Measurements from ENCODE around the gene LSM2.

LSM2 gene

GRCh38 chr6:31776989-31777666, 29.6 kb downstream of the LSM2 start, which contains the start of gene VWA7:
VWA7 (minus strand) TSS chr6:31777328; CDS start chr6:31776779, 549 bp downstream.
- no peak for DNase-seq (ENCODE audit: low read depth in 2 of 2)

GRCh38 chr6:31776485-31776988, 30.2 kb downstream of the LSM2 start:
- no peak for DNase-seq (ENCODE audit: low read depth in 2 of 2)

DNA sequence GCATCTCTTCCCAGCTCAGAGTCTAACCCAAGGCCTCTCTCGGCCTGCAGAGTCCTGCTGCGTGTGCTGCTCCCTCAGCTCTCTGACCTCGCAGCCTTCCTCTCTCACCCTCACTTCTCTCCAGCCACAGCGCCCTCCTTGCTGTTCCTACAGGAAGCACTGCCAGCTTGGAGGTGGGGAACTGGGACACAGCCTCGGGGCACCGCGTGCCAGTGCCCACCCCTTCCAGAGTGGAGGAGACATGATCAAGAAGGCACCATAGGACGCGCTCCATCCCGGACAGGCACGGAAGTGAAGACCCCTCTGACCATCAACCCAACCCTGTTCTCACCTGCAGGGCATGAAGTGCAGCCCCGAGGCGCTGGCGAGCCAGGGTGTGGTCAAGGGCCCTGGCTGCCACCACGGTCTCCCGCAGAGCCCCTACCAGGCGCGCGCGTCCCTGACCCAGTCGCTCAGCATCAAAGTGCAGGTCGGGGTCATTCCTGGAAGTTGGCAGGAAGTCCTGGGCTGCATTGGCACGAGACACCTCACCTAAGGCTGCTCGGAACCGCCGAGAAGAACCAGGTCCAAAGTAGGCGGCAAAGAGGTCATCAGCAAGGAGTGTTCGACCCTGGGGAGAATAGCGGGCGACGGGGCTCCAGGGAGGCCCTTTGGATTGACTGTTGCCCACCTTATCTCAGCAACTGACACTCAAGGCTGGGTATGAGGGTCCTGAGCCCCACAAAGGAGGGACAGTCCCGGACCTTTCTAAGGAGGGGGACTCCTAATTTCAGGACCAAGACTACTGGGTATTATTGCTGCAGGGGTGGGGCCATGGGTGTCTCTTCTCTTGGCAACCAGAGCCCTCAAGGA, 30.9 kb downstream of the LSM2 start:
- DNase-seq (ENCODE audit: low read depth in 2 of 2): no peak

DNA sequence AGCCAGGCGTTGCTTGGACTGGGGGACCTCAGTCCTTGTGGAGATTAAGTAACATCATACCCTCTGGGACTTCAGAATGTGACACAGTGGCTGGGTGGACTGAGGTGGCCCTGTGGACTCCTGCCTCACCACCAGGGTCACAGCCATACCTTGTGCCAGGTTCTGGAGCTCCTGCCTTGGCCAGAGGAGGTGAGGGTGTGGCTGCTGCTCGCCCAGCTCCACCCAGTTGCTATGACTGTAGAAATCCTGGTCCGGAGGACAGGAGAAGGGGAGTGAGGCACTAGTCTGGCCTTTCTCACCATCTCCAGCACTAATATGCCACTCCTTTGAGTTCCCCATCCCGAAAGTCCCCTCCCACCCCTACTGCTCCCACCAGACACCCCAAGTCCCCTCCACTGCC, 31.6 kb downstream of the LSM2 start:
- no peak for DNase-seq (ENCODE audit: low read depth in 2 of 2)

DNA sequence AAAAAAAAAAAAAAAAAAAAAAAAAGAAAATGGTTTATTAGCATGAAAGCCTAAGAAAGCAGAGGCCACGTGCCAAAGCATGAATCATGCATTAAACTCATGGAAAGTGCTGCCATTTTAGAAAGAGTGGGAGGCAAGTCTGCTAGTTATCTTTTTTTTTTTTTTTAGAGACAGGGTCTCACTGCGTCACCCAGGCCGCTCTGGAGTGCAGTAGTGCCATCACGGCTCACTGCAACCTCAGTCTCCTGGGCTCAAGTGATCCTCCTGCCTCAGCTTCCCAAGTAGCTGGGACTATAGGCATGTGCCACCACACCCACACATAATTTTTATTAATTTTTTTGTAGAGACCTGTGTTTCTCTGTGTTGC, 34.8 kb downstream of the LSM2 start:
- no peak for DNase-seq (ENCODE audit: low read depth in 2 of 2)

GRCh38 chr6:31770860-31771259, 35.9 kb downstream of the LSM2 start:
- DNase-seq (ENCODE audit: low read depth in 2 of 2): no peak

GRCh38 chr6:31769684-31770371, 36.9 kb downstream of the LSM2 start:
- DNase-seq (ENCODE audit: low read depth in 2 of 2): no peak

DNA sequence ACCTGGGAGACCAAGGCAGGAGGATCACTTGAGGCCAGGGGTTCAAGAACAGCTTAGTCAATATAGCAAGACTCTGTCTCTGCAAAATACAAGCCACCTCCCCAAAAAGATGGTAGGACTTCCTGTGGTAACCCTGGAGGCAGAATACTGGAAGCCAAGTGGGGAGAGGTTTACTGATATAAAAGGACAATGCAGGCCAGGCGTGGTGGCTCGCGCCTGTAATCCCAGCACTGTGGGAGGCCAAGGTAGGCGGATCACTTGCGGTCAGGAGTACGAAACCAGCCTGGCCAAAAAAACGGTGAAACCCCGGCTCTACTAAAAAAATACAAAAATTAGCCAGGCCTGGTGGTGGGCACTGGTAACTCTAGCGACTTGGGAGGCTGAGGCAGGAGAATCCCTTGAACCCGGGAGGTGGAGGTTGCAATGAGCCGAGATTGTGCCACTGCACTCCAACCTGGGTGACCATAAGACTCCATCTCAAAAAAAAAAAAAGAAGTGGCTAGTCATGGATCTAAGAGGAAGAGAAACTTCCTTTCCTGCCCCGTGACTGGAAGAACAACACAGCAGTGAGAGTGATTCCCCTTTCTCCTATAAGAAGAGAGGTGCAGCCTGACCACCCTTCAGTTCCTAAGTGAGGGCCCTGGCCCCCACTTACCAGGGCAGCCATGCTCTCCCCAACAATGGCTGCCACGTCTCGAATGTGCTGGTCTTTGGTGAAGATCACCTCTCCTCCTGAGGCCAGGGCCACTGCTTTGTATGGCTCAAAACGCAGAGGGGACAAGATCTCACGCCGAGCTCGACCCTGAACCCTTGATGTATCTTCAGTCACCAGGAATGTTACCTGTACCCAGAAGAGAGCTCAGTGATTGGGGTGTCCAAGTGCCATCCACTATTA, 38.2 kb downstream of the LSM2 start:
- no peak for DNase-seq (ENCODE audit: low read depth in 2 of 2)

DNA sequence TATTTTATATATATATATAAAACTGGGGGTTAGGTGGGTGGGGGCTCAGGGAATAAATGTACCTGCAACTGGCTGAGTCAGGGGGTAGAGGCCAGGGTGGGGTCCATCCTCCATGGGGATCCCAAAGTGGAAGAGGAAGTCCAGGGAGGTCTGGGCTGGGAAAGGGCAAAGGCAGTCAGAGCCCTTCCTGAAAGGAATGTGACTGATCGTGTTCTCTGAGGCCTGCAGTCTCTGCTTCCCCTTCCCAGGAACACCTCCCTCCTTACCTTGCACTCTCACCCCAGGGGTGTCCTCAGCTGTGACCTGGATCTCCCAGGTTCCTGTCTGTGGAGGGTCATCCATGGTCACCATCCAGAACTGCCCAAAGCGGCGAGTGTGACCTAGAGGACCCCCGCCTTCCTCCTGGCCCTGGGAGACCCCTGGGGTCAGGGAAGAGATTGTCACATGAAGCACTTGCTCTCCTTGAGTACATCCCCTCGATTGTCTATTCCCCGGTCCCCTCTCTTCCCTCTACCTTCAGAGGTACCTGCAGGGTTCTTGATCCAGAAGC, 39.6 kb downstream of the LSM2 start:
- DNase-seq (ENCODE audit: low read depth in 2 of 2): no peak

DNA sequence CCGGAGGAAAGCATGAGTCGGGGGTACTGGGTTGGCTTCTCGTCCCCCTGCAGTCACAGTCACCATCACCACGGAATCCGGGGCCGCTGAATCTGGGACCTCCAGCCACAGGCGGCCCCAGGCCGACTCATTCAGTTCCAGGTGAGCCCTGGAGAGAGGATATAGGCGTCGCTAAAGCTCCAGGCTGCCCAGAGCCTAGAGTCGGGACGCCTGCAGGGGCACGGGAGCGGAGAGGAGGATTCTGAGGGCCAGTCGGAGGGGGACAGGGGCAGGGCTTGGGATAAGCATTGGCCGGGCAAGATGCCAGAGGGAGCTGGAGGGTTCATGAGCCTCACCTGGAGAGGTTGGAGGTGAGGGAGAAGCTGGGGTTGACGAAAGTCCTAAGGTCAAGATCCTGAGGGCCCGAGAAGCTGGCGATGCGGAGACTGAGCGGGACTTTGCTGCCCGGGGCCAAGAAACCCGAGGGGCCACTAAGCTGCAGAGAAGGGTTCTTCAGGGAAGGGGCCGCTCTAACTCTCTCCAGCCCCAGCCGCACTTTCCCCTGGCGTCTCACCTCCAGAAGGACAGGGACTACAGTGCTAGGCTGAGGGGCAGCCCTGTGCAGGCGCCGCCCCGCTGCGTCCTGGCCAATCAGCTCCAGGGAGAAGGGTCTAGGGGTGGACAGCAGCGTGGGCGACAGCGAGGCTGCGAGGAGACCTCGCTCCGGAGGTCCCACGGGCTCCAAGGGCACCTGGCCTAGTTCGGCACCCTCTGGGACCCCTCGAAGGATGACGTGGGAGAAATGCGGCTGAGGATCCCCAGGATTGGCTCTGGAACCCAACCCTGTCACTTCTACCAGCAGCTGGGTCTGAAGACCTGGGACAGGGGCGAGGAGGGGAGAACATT, 40.6 kb downstream of the LSM2 start:
- no peak for DNase-seq (ENCODE audit: low read depth in 2 of 2)

DNA sequence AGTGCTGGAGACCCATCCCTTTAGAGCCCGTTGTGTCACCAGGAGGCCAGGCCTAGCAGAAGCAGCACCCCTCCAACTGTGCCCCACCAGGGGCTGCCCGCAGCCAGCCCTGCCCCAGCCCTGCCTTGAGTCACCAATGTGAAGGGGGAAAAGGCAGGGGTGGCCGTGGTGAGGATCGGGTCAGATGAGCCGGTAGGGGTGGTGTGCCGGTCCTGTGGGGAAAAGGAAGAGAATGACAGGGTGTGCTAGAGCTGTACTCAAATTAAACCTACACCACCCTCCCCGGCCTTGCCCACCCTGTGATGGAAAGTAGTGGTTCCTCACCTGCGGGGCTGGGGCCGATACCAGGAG, 41.2 kb downstream of the LSM2 start:
- DNase-seq (ENCODE audit: low read depth in 2 of 2): no peak

- no peak for DNase-seq (ENCODE audit: low read depth in 2 of 2)
Observed at GRCh38 chr6:31764198-31764597, 42.6 kb downstream of the LSM2 start.

GRCh38 chr6:31763619-31763940, 43.2 kb downstream of the LSM2 start:
- peak in 1 of 2 experiments; percentile 17 for DNase-seq (ENCODE audit: low read depth in 2 of 2)

DNA sequence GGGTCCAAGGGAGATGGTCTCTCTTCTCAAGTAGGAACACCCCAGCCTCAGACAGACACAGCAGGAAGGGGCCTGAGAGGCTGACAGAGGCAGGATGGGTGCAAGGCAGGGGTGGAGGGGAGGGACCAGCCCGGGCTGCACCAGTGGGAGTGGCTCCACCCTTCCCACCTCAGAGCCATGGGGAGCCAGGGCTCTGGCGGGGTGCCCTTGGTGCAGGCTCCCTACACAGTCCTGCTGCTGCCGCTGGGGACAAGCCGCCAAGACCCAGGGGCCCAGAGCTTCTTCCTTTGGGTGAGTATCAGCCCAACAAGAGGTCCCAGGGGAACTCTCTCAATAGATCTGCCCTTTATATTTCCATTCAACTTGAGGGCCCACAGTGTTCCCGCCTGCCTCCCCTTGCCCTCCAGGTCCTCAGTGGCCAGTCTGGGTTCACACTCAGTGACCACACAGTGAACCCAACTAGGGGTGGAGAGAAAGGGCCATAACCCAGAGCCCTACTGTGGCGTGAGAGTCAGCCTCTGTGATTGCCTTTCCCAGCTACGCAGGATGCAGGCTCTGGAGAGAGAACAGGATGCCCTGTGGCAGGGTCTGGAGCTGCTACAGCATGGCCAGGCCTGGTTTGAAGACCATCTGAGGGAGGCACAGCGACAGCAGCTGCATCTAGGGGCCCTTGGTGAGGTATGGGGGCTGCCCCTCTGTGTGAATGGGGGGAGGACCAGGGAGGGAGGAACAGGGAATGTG, 43.7 kb downstream of the LSM2 start:
- no peak for DNase-seq (ENCODE audit: low read depth in 2 of 2)

DNA sequence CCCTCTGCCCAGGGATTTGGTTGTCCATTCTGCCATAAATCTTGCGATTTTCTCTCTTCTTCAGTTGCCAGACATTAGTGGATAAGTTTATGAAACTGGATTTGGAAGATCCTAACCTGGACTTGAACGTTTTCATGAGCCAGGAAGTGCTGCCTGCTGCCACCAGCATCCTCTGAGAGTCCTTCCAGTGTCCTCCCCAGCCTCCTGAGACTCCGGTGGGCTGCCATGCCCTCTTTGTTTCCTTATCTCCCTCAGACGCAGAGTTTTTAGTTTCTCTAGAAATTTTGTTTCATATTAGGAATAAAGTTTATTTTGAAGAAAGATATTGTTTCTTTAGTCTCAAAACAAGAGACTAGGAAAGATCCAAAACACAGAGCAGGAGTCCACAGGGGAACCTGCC, 44.4 kb downstream of the LSM2 start, which contains the start of gene SAPCD1:
TSS of gene SAPCD1 (plus strand) at position 301 of the 400 bp plus-strand sequence. CDS start 399 bp downstream, outside the sequence.
- no peak for DNase-seq (ENCODE audit: low read depth in 2 of 2)

DNA sequence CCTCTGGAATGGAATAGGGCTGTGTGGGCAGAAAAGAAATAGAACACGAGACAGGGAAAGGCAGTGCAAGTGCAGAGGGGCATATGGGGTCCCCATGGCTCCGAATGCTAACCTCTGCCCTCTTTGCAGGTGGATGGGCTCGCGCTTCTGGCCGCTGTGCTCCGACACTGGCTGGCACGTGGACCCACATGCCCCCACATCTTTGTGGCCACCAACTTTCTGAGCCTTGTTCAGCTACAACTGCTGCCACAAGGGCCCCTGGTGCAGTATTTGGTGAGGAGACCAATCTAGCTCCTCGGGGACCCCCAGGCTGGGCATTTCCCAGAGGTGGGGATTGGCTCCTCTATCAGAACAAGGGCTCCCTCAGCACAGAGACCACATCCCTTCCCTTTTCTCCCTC, 45.4 kb downstream of the LSM2 start:
- DNase-seq (ENCODE audit: low read depth in 2 of 2): no peak

DNA sequence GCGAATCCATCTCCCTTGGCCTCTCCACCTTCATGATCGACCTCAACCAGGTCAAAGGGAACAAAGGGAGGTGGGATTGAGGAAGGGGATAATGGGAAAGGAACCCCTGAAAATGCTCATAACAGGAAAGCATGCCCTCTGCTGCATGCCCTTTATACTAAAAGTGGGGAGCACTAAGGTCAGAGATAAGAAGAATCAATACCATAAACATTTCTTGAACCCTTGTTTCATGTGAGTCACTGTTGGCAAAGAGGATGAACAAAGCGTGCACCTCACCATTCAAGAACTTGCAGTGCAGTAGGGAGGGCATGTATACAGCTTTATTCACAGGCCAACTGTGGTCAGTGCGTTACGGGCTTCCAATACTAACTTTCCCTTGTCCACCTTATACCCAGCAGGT, 46.0 kb downstream of the LSM2 start:
- DNase-seq (ENCODE audit: low read depth in 2 of 2): no peak

DNA sequence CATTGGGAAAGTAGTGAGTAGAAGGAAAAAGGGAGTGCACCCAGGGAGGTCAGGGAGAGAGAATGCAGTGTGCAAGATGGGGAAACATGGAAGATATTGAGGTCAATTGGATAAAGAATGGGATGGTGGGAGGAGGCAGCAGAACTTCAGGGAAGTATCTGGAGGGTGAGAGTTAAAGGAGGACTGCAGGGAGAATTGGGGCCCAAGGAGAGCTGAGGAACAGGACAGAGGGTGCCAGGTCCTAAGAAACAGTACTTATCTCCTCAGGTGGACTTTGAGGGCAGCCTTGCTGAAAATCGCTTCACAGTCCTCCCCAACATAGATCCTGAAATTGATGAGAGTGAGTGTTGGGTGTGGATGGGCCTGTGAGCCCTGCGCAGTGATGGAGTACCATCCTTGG, 48.5 kb downstream of the LSM2 start:
- no peak for DNase-seq (ENCODE audit: low read depth in 2 of 2)

- DNase-seq (ENCODE audit: low read depth in 2 of 2): no peak
Observed at GRCh38 chr6:31752739-31753319, 53.9 kb downstream of the LSM2 start.

All from fibroblast of skin of left biceps (primary cell).